ENCODE measurements around the gene TEX44.

Gene TEX44

GRCh38 chr2:231634412-231634811, 41.7 kb downstream of the TEX44 start:
- Histone ChIP-seq H3K9me3 (ENCODE audit: low read length) (no peaks in the 10 kb centered on the region), H3K9ac (ENCODE audit: low read length) (no peak overlapping the region), H3K27me3 (ENCODE audit: insufficient read depth, low read length) (no peaks in the 10 kb centered on the region), H3K36me3 (ENCODE audit: insufficient read depth, low read length) (no peaks in the 10 kb centered on the region), H2AFZ (ENCODE audit: low read length) (no peak overlapping the region), H3K4me1 (ENCODE audit: insufficient read depth, low read length, severe bottlenecking) (no peaks in the 10 kb centered on the region), H3K4me2 (ENCODE audit: low read length) (no peak overlapping the region), H3K9me2 (ENCODE audit: low read depth, low read length) (no peaks in the 10 kb centered on the region), H3K4me3 (ENCODE audit: low read depth, low read length, poor library complexity, severe bottlenecking) (no peak overlapping the region), H3K79me2 (ENCODE audit: insufficient read depth, low read length) (no peaks in the 10 kb centered on the region), H3K27ac (ENCODE audit: low read depth, low read length, poor library complexity, severe bottlenecking) (no peak overlapping the region), H4K20me1 (ENCODE audit: insufficient read depth, low read length) (no peaks in the 10 kb centered on the region), H3F3A (ENCODE audit: insufficient read depth, low read length) (no peaks in the 10 kb centered on the region)
- no peak for TF ChIP-seq EZH2 (IDR thresholded peaks at IDR 0.05; ENCODE audit: borderline replicate concordance, low read length)
- no peak for TF ChIP-seq CTCF (IDR thresholded peaks at IDR 0.05; ENCODE audit: low read length)

GRCh38 chr2:231634951-231635875, 42.5 kb downstream of the TEX44 start:
- H3F3A ChIP-seq (ENCODE audit: insufficient read depth, low read length), result no peaks in the 10 kb centered on the region
- no peak overlapping the region for H3K4me3 ChIP-seq (ENCODE audit: low read depth, low read length, poor library complexity, severe bottlenecking)
- no peaks in the 10 kb centered on the region for H3K36me3 ChIP-seq (ENCODE audit: insufficient read depth, low read length)
- no peak for TF ChIP-seq CTCF (IDR thresholded peaks at IDR 0.05; ENCODE audit: low read length)
- TF ChIP-seq EZH2 (IDR thresholded peaks at IDR 0.05; ENCODE audit: borderline replicate concordance, low read length), result no peak
- H3K4me1 ChIP-seq (ENCODE audit: insufficient read depth, low read length, severe bottlenecking), result no peaks in the 10 kb centered on the region
- H3K9ac ChIP-seq (ENCODE audit: low read length), result no peak overlapping the region
- H3K79me2 ChIP-seq (ENCODE audit: insufficient read depth, low read length), result no peaks in the 10 kb centered on the region
- H3K27me3 ChIP-seq (ENCODE audit: insufficient read depth, low read length), result no peaks in the 10 kb centered on the region
- no peak overlapping the region for H3K27ac ChIP-seq (ENCODE audit: low read depth, low read length, poor library complexity, severe bottlenecking)
- no peaks in the 10 kb centered on the region for H3K9me2 ChIP-seq (ENCODE audit: low read depth, low read length)
- no peaks in the 10 kb centered on the region for H3K9me3 ChIP-seq (ENCODE audit: low read length)
- no peak overlapping the region for H2AFZ ChIP-seq (ENCODE audit: low read length)
- no peaks in the 10 kb centered on the region for H4K20me1 ChIP-seq (ENCODE audit: insufficient read depth, low read length)
- no peak overlapping the region for H3K4me2 ChIP-seq (ENCODE audit: low read length)

GRCh38 chr2:231640241-231640640, 47.6 kb downstream of the TEX44 start:
- Histone ChIP-seq H3K27me3 (ENCODE audit: insufficient read depth, low read length) (no peaks in the 10 kb centered on the region), H3K27ac (ENCODE audit: low read depth, low read length, poor library complexity, severe bottlenecking) (no peak overlapping the region), H3K4me1 (ENCODE audit: insufficient read depth, low read length, severe bottlenecking) (peaks cover 18% of the 10 kb centered on the region), H2AFZ (ENCODE audit: low read length) (no peak overlapping the region), H3F3A (ENCODE audit: insufficient read depth, low read length) (no peaks in the 10 kb centered on the region), H4K20me1 (ENCODE audit: insufficient read depth, low read length) (no peaks in the 10 kb centered on the region), H3K79me2 (ENCODE audit: insufficient read depth, low read length) (no peaks in the 10 kb centered on the region), H3K9ac (ENCODE audit: low read length) (no peak overlapping the region), H3K9me2 (ENCODE audit: low read depth, low read length) (no peaks in the 10 kb centered on the region), H3K4me3 (ENCODE audit: low read depth, low read length, poor library complexity, severe bottlenecking) (no peak overlapping the region), H3K4me2 (ENCODE audit: low read length) (no peak overlapping the region), H3K9me3 (ENCODE audit: low read length) (no peaks in the 10 kb centered on the region), H3K36me3 (ENCODE audit: insufficient read depth, low read length) (no peaks in the 10 kb centered on the region)
- TF ChIP-seq CTCF (IDR thresholded peaks at IDR 0.05; ENCODE audit: low read length), result no peak
- TF ChIP-seq EZH2 (IDR thresholded peaks at IDR 0.05; ENCODE audit: borderline replicate concordance, low read length), result no peak
